ENCODE results near the gene PTGER1.
"Not testable (repeated sequence)": the region's sequence is repeated elsewhere in the genome, so short reads cannot be mapped to it uniquely, and the experiment has no call there.

Gene PTGER1

DNA sequence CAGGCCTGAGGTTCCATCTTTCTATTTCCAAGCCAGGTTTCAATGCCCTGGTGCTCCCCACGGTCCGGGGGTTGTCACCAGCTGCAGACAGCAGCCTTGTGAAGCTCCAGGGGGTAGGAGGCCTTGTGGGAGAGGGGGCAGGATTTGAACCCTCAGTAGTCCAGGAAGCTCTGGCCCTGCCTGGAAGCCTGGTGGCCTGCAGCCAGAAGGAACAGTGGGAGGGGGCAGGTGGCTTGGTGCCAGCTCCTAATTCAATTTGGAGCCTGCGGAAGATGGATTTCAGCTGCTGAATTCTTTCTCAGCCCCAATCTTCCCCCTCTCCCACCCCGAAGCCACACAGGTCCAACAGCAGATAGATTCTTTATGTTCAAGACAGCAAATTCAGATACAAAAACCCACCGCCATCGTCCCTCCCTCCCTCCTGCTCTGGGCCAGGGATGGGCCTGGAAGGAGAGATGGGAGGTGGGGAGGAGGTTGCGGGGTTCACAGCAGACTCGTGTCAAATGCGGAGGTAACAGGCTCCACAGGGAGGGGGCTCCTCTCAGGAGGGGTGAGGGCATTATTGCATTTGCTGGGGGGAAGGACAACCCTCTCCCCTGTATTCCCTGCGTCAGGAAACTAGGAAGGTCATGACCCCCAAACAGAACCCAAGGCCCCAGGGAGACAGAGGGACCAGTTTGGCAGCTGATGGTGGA is 2.4 kb upstream of the PTGER1 start:
- no peak for DNase-seq
- in situ Hi-C loops (cut with MboI; ENCODE audit: low pct_unique_long_range_greater_than_20kb, low sequenced_read_pairs), result no loop called here

- in situ Hi-C loops (cut with MboI; ENCODE audit: low pct_unique_long_range_greater_than_20kb, low sequenced_read_pairs), result no loop called here
- DNase-seq, result no peak
Measured at GRCh38 chr19:14476673-14477401, 1.7 kb upstream of the PTGER1 start.

DNA sequence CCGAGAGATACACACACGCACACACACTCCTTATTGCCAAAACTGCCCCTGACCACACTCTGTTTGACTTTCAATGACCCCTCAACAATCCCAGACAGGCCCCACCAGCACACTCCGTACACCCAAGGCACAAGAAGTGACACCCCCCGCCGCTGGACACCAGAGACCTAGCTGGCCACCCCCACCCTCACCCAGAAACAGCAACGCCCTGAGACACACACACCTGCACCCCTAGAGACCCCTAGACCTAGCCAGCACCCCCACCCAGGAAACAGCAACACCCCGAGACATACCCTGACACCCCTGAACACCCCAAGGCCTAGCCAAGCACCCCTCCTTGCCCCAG is 1.1 kb upstream of the PTGER1 start:
- no peak for DNase-seq
- in situ Hi-C loops (cut with MboI; ENCODE audit: low pct_unique_long_range_greater_than_20kb, low sequenced_read_pairs), result no loop called here

- in situ Hi-C loops (cut with MboI; ENCODE audit: low pct_unique_long_range_greater_than_20kb, low sequenced_read_pairs), result no loop called here
- no peak for DNase-seq
Measured at GRCh38 chr19:14474827-14475226, 327 bp downstream of the PTGER1 start.

- DNase-seq, result no peak
- in situ Hi-C loops (cut with MboI; ENCODE audit: low pct_unique_long_range_greater_than_20kb, low sequenced_read_pairs), result no loop called here
Measured at GRCh38 chr19:14473978-14474578, 1.1 kb downstream of the PTGER1 start.

DNA sequence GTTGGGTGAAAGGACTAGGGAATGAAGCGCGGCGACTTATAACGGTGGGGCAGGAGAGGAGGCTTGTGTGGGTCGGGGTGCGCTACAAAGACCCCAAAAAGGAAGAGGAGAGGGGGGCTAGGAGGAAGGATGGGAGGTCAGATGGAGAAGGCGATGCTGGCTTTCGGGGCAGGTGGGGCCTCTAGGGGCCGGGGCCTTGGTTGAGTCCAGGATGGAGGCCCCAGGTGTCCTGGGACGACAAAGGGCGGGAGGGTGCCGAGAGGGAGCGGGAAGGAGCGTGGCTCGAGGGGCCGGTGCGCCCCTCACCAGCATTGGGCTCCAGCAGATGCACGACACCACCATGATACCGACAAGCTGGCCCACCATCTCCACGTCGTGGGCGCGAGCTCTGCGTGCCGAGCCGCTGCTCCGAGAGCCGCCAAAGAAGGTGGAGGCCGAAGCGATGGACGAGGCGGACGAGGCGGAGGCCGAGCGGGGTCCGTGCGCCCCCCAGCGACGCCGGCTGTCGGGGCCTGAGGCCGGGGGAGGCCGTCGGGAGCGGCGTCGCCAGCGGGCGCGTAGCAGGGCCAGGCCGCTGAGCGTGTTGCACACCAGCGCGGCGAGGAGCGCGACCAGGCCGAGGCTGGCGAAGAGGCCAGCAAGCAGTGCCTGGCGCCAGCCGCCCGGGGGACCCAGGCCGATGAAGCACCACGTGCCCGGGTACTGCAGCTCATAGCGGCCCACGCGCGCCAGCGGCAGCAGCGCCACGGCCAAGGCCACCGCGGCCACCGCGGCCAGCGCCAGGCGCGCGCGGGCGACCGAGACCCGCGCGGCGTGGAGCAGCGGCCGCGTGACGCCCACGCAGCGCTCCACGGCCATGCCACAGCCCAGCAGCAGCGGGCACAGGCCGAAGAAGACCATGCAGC is 1.8 kb downstream of the PTGER1 start:
- in situ Hi-C loops (cut with MboI; ENCODE audit: low pct_unique_long_range_greater_than_20kb, low sequenced_read_pairs), result no loop called here
- no peak for DNase-seq

GRCh38 chr19:14472202-14472938 is 2.8 kb downstream of the PTGER1 start:
- in situ Hi-C loops (cut with MboI; ENCODE audit: low pct_unique_long_range_greater_than_20kb, low sequenced_read_pairs), result no loop called here
- DNase-seq, result peak; percentile 70

DNA sequence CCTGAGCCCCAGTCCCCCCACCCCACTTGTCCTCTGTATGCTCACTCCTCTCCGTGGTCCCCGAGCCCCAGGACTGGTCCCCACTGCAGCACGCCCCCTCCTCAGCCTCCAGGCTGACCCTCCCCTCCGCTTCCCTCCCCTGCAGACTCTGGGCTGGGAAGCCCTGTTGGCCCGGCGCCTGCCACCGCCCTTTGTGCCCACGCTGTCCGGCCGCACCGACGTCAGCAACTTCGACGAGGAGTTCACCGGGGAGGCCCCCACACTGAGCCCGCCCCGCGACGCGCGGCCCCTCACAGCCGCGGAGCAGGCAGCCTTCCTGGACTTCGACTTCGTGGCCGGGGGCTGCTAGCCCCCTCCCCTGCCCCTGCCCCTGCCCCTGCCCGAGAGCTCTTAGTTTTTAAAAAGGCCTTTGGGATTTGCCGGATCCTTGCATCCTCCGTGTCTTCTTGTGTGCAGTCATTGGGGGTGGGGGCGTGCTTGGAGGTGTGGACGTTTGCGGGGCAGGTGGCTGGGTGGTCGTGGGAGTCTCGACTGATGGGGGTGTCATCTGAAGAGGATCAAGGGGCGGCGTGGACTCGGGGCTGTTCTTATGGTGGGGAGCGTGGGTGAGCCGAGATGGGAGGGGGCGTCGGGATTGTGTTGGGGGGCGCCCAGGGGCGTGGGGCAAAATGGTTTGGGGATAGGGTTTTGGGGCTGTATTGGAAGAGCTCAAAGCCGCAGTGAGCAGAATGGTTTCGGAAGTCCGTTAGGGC is 3.5 kb downstream of the PTGER1 start:
- in situ Hi-C loops (cut with MboI; ENCODE audit: low pct_unique_long_range_greater_than_20kb, low sequenced_read_pairs), result no loop called here
- DNase-seq, result no peak

- no peak for DNase-seq
- in situ Hi-C loops (cut with MboI; ENCODE audit: low pct_unique_long_range_greater_than_20kb, low sequenced_read_pairs), result no loop called here
Measured at GRCh38 chr19:14470031-14470876, 4.9 kb downstream of the PTGER1 start.

GRCh38 chr19:14467816-14468215 is 7.3 kb downstream of the PTGER1 start:
- no peak for DNase-seq
- in situ Hi-C loops (cut with MboI; ENCODE audit: low pct_unique_long_range_greater_than_20kb, low sequenced_read_pairs), result no loop called here

GRCh38 chr19:14467391-14467790 is 7.8 kb downstream of the PTGER1 start:
- in situ Hi-C loops (cut with MboI; ENCODE audit: low pct_unique_long_range_greater_than_20kb, low sequenced_read_pairs), result no loop called here

DNA sequence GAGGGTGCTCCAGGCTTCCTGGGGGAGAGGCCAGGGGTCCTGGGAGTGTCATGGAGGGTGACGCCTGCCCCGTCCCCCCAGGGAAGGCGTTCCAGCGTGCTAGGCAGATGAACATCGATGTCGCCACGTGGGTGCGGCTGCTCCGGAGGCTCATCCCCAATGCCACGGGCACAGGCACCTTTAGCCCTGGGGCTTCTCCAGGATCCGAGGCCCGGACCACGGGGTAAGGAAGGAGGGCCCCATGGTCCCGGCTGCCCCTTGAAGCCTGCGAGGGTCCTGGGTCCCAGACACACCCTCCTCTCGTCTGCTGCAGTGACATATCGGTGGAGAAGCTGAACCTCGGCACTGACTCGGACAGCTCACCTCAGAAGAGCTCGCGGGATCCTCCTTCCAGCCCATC is 11.4 kb downstream of the PTGER1 start:
- in situ Hi-C loops (cut with MboI; ENCODE audit: low pct_unique_long_range_greater_than_20kb, low sequenced_read_pairs), result no loop called here
- DNase-seq, result no peak

More at GRCh38 chr19:14467391-14467790, 7.8 kb downstream of the PTGER1 start:
- no peak for DNase-seq

- in situ Hi-C loops (cut with MboI; ENCODE audit: low pct_unique_long_range_greater_than_20kb, low sequenced_read_pairs); DNase-seq: not testable (repeated sequence)
Measured at GRCh38 chr19:14462401-14462800, 12.8 kb downstream of the PTGER1 start.

DNA sequence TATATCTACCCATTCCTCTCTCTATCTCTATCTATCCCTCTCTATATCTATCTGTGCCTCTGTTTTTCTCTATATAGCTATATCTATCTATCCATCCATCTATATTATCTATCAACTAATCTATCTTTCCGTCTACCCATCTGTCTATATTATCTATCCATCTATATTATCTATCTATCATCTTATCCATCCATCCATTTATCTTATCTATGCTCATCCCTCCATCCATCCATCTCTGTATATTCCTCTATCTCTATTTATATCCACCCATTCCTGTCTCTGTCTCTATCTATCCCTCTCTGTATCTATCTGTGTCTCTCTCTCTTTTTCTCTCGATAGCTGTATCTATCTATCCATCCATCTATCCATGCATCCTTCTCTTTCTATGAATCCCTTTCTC is 14.2 kb downstream of the PTGER1 start:
- no peak for DNase-seq
- in situ Hi-C loops (cut with MboI; ENCODE audit: low pct_unique_long_range_greater_than_20kb, low sequenced_read_pairs), result no loop called here

DNA sequence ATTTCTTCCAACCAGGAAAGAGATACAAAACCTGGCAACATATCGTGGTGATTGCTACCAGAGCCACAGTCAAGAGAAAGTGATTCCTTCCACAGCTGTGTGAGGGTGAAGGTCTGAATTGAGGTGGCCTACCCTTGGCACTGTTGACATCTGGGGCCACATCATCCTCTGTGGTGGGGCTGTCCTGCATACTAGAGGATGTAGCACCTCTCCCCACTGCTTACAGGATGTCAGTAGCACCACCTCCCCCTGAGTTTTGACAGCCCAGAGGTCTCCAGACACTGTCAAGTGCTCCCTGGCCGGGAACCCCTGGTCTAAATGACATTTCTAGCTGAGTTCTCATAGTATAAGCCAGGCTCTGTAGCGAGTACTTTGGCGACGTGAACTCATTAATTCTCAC is 15.5 kb downstream of the PTGER1 start:
- in situ Hi-C loops (cut with MboI; ENCODE audit: low pct_unique_long_range_greater_than_20kb, low sequenced_read_pairs), result no loop called here
- DNase-seq, result no peak

DNA sequence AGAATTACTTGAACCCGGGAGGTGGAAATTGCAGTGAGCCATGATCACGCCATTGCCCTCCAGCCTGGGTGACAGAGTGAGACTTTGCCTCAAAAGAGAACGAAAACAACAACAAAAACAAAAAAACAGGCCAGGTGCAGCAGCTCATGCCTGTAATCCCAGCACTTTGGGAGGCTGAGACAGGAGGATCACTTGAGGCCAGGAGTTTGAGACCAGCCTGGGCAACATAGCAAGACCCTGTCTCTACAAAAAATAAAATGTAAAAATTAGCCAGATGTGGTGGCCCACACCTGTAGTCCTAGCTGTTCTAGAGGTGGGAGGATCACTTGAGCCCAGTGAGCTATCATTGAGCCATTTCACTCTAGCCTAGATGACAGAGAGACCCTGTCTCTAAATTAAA is 22.9 kb downstream of the PTGER1 start:
- in situ Hi-C loops (cut with MboI; ENCODE audit: low pct_unique_long_range_greater_than_20kb, low sequenced_read_pairs); DNase-seq: not testable (repeated sequence)

- in situ Hi-C loops (cut with MboI; ENCODE audit: low pct_unique_long_range_greater_than_20kb, low sequenced_read_pairs), result no loop called here
- no peak for DNase-seq
Measured at GRCh38 chr19:14450876-14451275, 24.3 kb downstream of the PTGER1 start.

All from KBM-7 (cell line).